BLaER1 treated with 17β-estradiol and CSF1 and Interleukin-3, amounts not matched to agents 10 nM and 100 nM (cell line): Measurements from ENCODE around the gene EFCAB5.
"Not testable (repeated sequence)": the region's sequence is repeated elsewhere in the genome, so short reads cannot be mapped to it uniquely, and the experiment has no call there.

Experiments
- H3K27ac ChIP-seq, 11 experiments: shearing (Covaris generic); formaldehyde crosslinking; 2 replicates each; pipeline ENCODE4 v1.8.1; 2022
- H3K27me3 ChIP-seq, 11 experiments: shearing (Covaris generic); formaldehyde crosslinking; 2 replicates each; pipeline ENCODE4 v1.8.1; 2022
- H3K36me3 ChIP-seq, 11 experiments: shearing (Covaris generic); formaldehyde crosslinking; 2 replicates each; pipeline ENCODE4 v1.8.1; 2022
- H3K4me1 ChIP-seq, 10 experiments: shearing (Covaris generic); formaldehyde crosslinking; 2 replicates each; pipeline ENCODE4 v1.8.1; 2022
- H3K4me2 ChIP-seq, 11 experiments: shearing (Covaris generic); formaldehyde crosslinking; 2 replicates each; pipeline ENCODE4 v1.8.1; 2022
- H3K4me3 ChIP-seq, 10 experiments: shearing (Covaris generic); formaldehyde crosslinking; 2 replicates each; pipeline ENCODE4 v1.8.1; 2022
- H3K9ac ChIP-seq, 11 experiments: shearing (Covaris generic); formaldehyde crosslinking; 2 replicates each; pipeline ENCODE4 v1.8.1; 2022
- H3K9me3 ChIP-seq, 11 experiments: shearing (Covaris generic); formaldehyde crosslinking; replicated peaks in 1 of 11; 2 replicates each; pipeline ENCODE4 v1.8.1; 2022
- H4K20me1 ChIP-seq, 11 experiments: shearing (Covaris generic); formaldehyde crosslinking; 2 replicates each; pipeline ENCODE4 v1.8.1; 2022
- Cebpa-rat ChIP-seq, 11 experiments: shearing (Covaris generic); IDR thresholded peaks; 2 replicates each; pipeline ENCODE4 v1.8.1; 2022

Gene EFCAB5

GRCh38 chr17:30104575-30105339 is 163.3 kb downstream of the EFCAB5 start:
- peak in 9 of 11 experiments; percentile 54 to 88 (median 70); a peak in 14 of 22 replicates for TF ChIP-seq Cebpa-rat (IDR thresholded peaks at IDR 0.05)
- no peaks in the 10 kb centered on the region for H3K36me3 ChIP-seq
- no peaks in the 10 kb centered on the region for H4K20me1 ChIP-seq
- H3K27ac ChIP-seq, result peak overlapping the region; percentile 67 to 92 (median 82)
- H3K4me3 ChIP-seq, result peak overlapping the region; percentile 26 to 49 (median 40); a peak in 18 of 20 replicates
- peak overlapping the region; percentile 53 to 78 (median 73); a peak in 20 of 22 replicates for H3K9ac ChIP-seq
- H3K4me2 ChIP-seq, result peak overlapping the region; percentile 34 to 86 (median 70); a peak in 21 of 22 replicates
- H3K9me3 ChIP-seq, result no peaks in the 10 kb centered on the region
- H3K4me1 ChIP-seq, result peaks cover 0 to 27% (median 16%) of the 10 kb centered on the region in 10 experiments; a peak in 18 of 20 replicates
- no peaks in the 10 kb centered on the region for H3K27me3 ChIP-seq

- H3K9ac ChIP-seq, result no peak overlapping the region
- H4K20me1 ChIP-seq, result no peaks in the 10 kb centered on the region
- no peak overlapping the region for H3K4me3 ChIP-seq
- no peak for TF ChIP-seq Cebpa-rat (IDR thresholded peaks at IDR 0.05)
- no peak overlapping the region for H3K4me2 ChIP-seq
- no peaks in the 10 kb centered on the region for H3K36me3 ChIP-seq
- H3K4me1 ChIP-seq, result peaks cover 0 to 10% (median 5%) of the 10 kb centered on the region in 10 experiments; a peak in 18 of 20 replicates
- no peaks in the 10 kb centered on the region for H3K27me3 ChIP-seq
- H3K27ac ChIP-seq, result no peak overlapping the region
- no peaks in the 10 kb centered on the region for H3K9me3 ChIP-seq
These were observed 171.4 kb downstream of the EFCAB5 start for GRCh38 chr17:30112794-30113193.

GRCh38 chr17:30113213-30113612 is 171.8 kb downstream of the EFCAB5 start:
- H3K9me3 ChIP-seq, result no peaks in the 10 kb centered on the region
- 0 out of 22 replicates have a peak overlapping the region, but pooled peaks of 1 of the 11 experiments have one; percentile 7 for H3K4me2 ChIP-seq
- no peaks in the 10 kb centered on the region for H3K27me3 ChIP-seq
- H3K4me1 ChIP-seq, result peaks cover 4 to 14% (median 9%) of the 10 kb centered on the region in 10 experiments; a peak in 19 of 20 replicates
- H3K36me3 ChIP-seq, result peaks cover 0 to 2% (median 0%) of the 10 kb centered on the region in 11 experiments; a peak in 1 of 22 replicates
- no peak overlapping the region for H3K9ac ChIP-seq
- no peak for TF ChIP-seq Cebpa-rat (IDR thresholded peaks at IDR 0.05)
- H3K27ac ChIP-seq, result no peak overlapping the region
- H4K20me1 ChIP-seq, result no peaks in the 10 kb centered on the region
- H3K4me3 ChIP-seq, result no peak overlapping the region

GRCh38 chr17:30116345-30116660 is 174.9 kb downstream of the EFCAB5 start:
- Histone ChIP-seq H3K4me3 (peak overlapping the region; percentile 71 to 85 (median 75)), H3K9me3 (no peaks in the 10 kb centered on the region), H3K4me1 (peaks cover 20 to 37% (median 30%) of the 10 kb centered on the region in 10 experiments), H3K27me3 (no peaks in the 10 kb centered on the region), H3K9ac (peak overlapping the region; percentile 92 to 99 (median 97)), H3K27ac (peak overlapping the region; percentile 94 to 99 (median 98)), H3K4me2 (peak overlapping the region; percentile 67 to 84 (median 78)), H4K20me1 (peaks cover 0 to 23% (median 4%) of the 10 kb centered on the region in 11 experiments; a peak in 11 of 22 replicates), H3K36me3 (peaks cover 22 to 33% (median 28%) of the 10 kb centered on the region in 11 experiments; a peak in 20 of 22 replicates)
- no peak for TF ChIP-seq Cebpa-rat (IDR thresholded peaks at IDR 0.05)

- Histone ChIP-seq H3K27ac (peak within 1 kb of the TSS; percentile 94 to 99 (median 98)), H3K27me3 (no peaks in the 10 kb centered on the region), H3K9ac (peak within 1 kb of the TSS; percentile 92 to 99 (median 97)), H4K20me1 (peaks cover 0 to 29% (median 8%) of the 10 kb centered on the region in 11 experiments; a peak in 11 of 22 replicates), H3K4me1 (peaks cover 21 to 41% (median 30%) of the 10 kb centered on the region in 10 experiments), H3K4me2 (peak within 1 kb of the TSS; percentile 70 to 93 (median 80)), H3K36me3 (peaks cover 22 to 39% (median 33%) of the 10 kb centered on the region in 11 experiments; a peak in 21 of 22 replicates), H3K9me3 (no peaks in the 10 kb centered on the region), H3K4me3 (peak within 1 kb of the TSS; percentile 71 to 85 (median 75))
- TF ChIP-seq Cebpa-rat (IDR thresholded peaks at IDR 0.05), result no peak
These were observed 175.5 kb downstream of the EFCAB5 start, which contains the start of gene NSRP1 for GRCh38 chr17:30116661-30117551. Gene NSRP1 (plus strand): TSS chr17:30116816. CDS start chr17:30116844, 28 bp downstream.

GRCh38 chr17:30117675-30118081 is 176.2 kb downstream of the EFCAB5 start:
- H3K27me3 ChIP-seq, result no peaks in the 10 kb centered on the region
- peak overlapping the region; percentile 71 to 85 (median 75) for H3K4me3 ChIP-seq
- H3K9me3 ChIP-seq, result no peaks in the 10 kb centered on the region
- peaks cover 25 to 45% (median 38%) of the 10 kb centered on the region in 11 experiments; a peak in 21 of 22 replicates for H3K36me3 ChIP-seq
- peaks cover 0 to 33% (median 13%) of the 10 kb centered on the region in 11 experiments; a peak in 17 of 22 replicates for H4K20me1 ChIP-seq
- H3K27ac ChIP-seq, result peak overlapping the region; percentile 94 to 99 (median 98); a peak in 21 of 22 replicates
- peaks cover 21 to 41% (median 30%) of the 10 kb centered on the region in 10 experiments for H3K4me1 ChIP-seq
- H3K9ac ChIP-seq, result peak overlapping the region; percentile 92 to 99 (median 97)
- no peak for TF ChIP-seq Cebpa-rat (IDR thresholded peaks at IDR 0.05)
- H3K4me2 ChIP-seq, result peak overlapping the region; percentile 70 to 93 (median 80)

GRCh38 chr17:30118635-30119034 is 177.2 kb downstream of the EFCAB5 start:
- peak overlapping the region in 6 of 11 experiments; percentile 3 to 98 (median 94); a peak in 8 of 22 replicates for H3K9ac ChIP-seq
- H4K20me1 ChIP-seq, result peaks cover 6 to 43% (median 21%) of the 10 kb centered on the region in 11 experiments; a peak in 19 of 22 replicates
- H3K4me1 ChIP-seq, result peaks cover 21 to 48% (median 31%) of the 10 kb centered on the region in 10 experiments
- H3K27me3 ChIP-seq, H3K9me3 ChIP-seq: not testable (repeated sequence)
- H3K27ac ChIP-seq, result peak overlapping the region in 1 of 11 experiments; percentile 19; a peak in 1 of 22 replicates
- H3K36me3 ChIP-seq, result peaks cover 29 to 54% (median 47%) of the 10 kb centered on the region in 11 experiments; a peak in 21 of 22 replicates
- H3K4me3 ChIP-seq, result peak overlapping the region in 5 of 10 experiments; percentile 72 to 83 (median 76); a peak in 6 of 20 replicates
- peak overlapping the region; percentile 53 to 93 (median 77); a peak in 21 of 22 replicates for H3K4me2 ChIP-seq

- Histone ChIP-seq H3K9me3 (no peaks in the 10 kb centered on the region), H3K36me3 (peaks cover 44 to 94% (median 80%) of the 10 kb centered on the region in 11 experiments), H3K4me2 (peak overlapping the region in 3 of 11 experiments; percentile 53 to 66 (median 61); a peak in 6 of 22 replicates), H3K4me3 (no peak overlapping the region), H3K27ac (peak overlapping the region in 4 of 11 experiments; percentile 12 to 35 (median 30); a peak in 6 of 22 replicates), H3K4me1 (peaks cover 4 to 51% (median 15%) of the 10 kb centered on the region in 10 experiments; a peak in 19 of 20 replicates), H4K20me1 (peaks cover 37 to 82% (median 60%) of the 10 kb centered on the region in 11 experiments; a peak in 20 of 22 replicates), H3K27me3 (no peaks in the 10 kb centered on the region), H3K9ac (peak overlapping the region in 5 of 11 experiments; percentile 3 to 51 (median 15); a peak in 7 of 22 replicates)
- no peak for TF ChIP-seq Cebpa-rat (IDR thresholded peaks at IDR 0.05)
These were observed 182.9 kb downstream of the EFCAB5 start for GRCh38 chr17:30124273-30124796.
